Pancreas (tissue), 10 donors: Measurements from ENCODE around the gene ELOVL1. TPM values are rescaled to one million over a fixed set of nuclear protein-coding genes. Genes with fewer than 3 reads are reported as not detected.
"Not testable (repeated sequence)": the region's sequence is repeated elsewhere in the genome, so short reads cannot be mapped to it uniquely, and the experiment has no call there.

Experiments used
- ATAC-seq, 4 donors: fragments of 200-7000 bp; cut with Tn5 transposase; one replicate each; pipeline versions ENCODE4 v1.8.0 to v1.9.1; 2020; ENCODE audit warnings: mild to moderate bottlenecking in 4 of 4, moderate library complexity in 4 of 4
- DNase-seq, 6 donors: peaks; one replicate each; pipeline ENCODE4 v3.0.0-alpha.2; 2020
- FAIRE-seq: peaks from 2 replicates; lab custom pipeline; 2012; peaks lifted over from hg19 to GRCh38; lab: Jason Lieb, UNC
- H3K27ac ChIP-seq, 4 donors: fragments of 200-600 bp; sonication (generic); 1 replicate in 3 of 4; 2 replicates in 1 of 4; pipeline versions ENCODE4 v1.5.0 to v1.8.0; 2020
- H3K27me3 ChIP-seq, 4 donors: fragments of 200-600 bp; one replicate each; pipeline ENCODE4 v1.8.0; 2021
- H3K36me3 ChIP-seq, 3 donors: fragments of 200-600 bp; sonication (generic) in 1 of 3; one replicate each; pipeline versions ENCODE4 v1.5.0 to v1.8.0; 2020 to 2021
- H3K4me1 ChIP-seq, 3 donors: fragments of 200-600 bp; one replicate each; pipeline ENCODE4 v1.8.0; 2021
- H3K4me3 ChIP-seq, 4 donors: fragments of 200-600 bp; sonication (generic) in 2 of 4; one replicate each; pipeline versions ENCODE4 v1.5.0 to v1.8.0; 2020 to 2021
- H3K9me3 ChIP-seq, 4 donors: fragments of 200-600 bp; one replicate each; pipeline ENCODE4 v1.8.0; 2021
- CTCF ChIP-seq, 4 donors: fragments of 200-600 bp; sonication (generic) in 3 of 4; IDR thresholded peaks; one replicate each; pipeline versions ENCODE4 v1.5.0 to v1.8.0; 2021; ENCODE audit warnings: antibody characterized with exemption in 4 of 4
- WGBS, 2 donors: extraction: QIAGEN DNeasy Blood & Tissue Kit; methylation state at CpG; one replicate each; pipeline ENCODE4 v1.1.7; 2013; 5-methylcytosine and 5-hydroxymethylcytosine counted together
- intact Hi-C, 3 donors: fragments of 100-400 bp; cut with DNase I; formaldehyde crosslinking; loops; one replicate each; pipeline versions ENCODE4 v1.11.1 to v1.14.2; 2022
- polyA plus RNA-seq, 2 donors: library from polyadenylated mRNA; stranded (reverse); fragments of 200-250 nt; gene quantifications; one replicate each; pipeline ENCODE4 v1.2.3, GENCODE V29; 2013
- total RNA-seq, 6 donors: library from RNA; stranded (reverse); fragmentation: NEBNext Ultra II Directional in 4 of 6; extraction: Animal tissue kit (Norgen Biotek cat#: 25700) in 4 of 6; gene quantifications; one replicate each; pipeline versions ENCODE4 v1.2.1 to v1.2.4, GENCODE V29; 2021 to 2023
- donor health status: healthy with polysubstance abuse.
- donor health status: DM: no; HTN: no; CAD: no; lungs with moderate emphysema.
- donor health status: DM: no; HTN: no; CAD: no.
- donor health status: control.
- donor health status: control.
- donor health status: Bipolar disorder and iron deficiency.
- donor health status: DM: yes; HTN: yes; CAD: no.
- donor health status: DM: no; HTN: no; CAD: no.
- donor health status: DM: no; HTN: no; CAD: no.
- donor health status: DM: yes; HTN: yes; CAD: no.

Gene ELOVL1
- total and polyA plus RNA-seq, 8 donors: 22.8 to 44.9 (median 31.6) TPM

GRCh38 chr1:43376723-43377235, 9.0 kb upstream of the ELOVL1 start:
- no peak for TF ChIP-seq CTCF (IDR thresholded peaks at IDR 0.05)
- H3K4me1 ChIP-seq: peaks cover 0 to 6% (median 0%) of the 10 kb centered on the region in 3 donors
- H3K27me3 ChIP-seq: no peaks in the 10 kb centered on the region
- no peak for ATAC-seq
- H3K9me3 ChIP-seq: no peaks in the 10 kb centered on the region
- DNase-seq: no peak
- intact Hi-C loops: no loop called here
- H3K4me3 ChIP-seq: no peak overlapping the region
- FAIRE-seq: no peak
- WGBS, 2 donors: 86 to 95% methylated on average over 7 of the region's 7 CpGs
- H3K27ac ChIP-seq: no peak overlapping the region
- no peaks in the 10 kb centered on the region for H3K36me3 ChIP-seq

GRCh38 chr1:43373066-43373940, 5.5 kb upstream of the ELOVL1 start:
- WGBS, 2 donors: 40 to 44% methylated on average over 4 of the region's 4 CpGs
- H3K27ac ChIP-seq: peak overlapping the region in 1 of 4 donors; percentile 19
- no peak for FAIRE-seq
- no peak for ATAC-seq
- no peaks in the 10 kb centered on the region for H3K9me3 ChIP-seq
- peaks cover 6 to 13% (median 7%) of the 10 kb centered on the region in 3 donors for H3K4me1 ChIP-seq
- no peaks in the 10 kb centered on the region for H3K27me3 ChIP-seq
- H3K4me3 ChIP-seq: no peak overlapping the region
- no peak for DNase-seq
- H3K36me3 ChIP-seq: no peaks in the 10 kb centered on the region
- intact Hi-C loops: no loop called here
- no peak for TF ChIP-seq CTCF (IDR thresholded peaks at IDR 0.05)

GRCh38 chr1:43372172-43372571, 4.4 kb upstream of the ELOVL1 start:
- FAIRE-seq: no peak
- DNase-seq: no peak
- peaks cover 6 to 13% (median 7%) of the 10 kb centered on the region in 3 donors for H3K4me1 ChIP-seq
- H3K27ac ChIP-seq: no peak overlapping the region
- H3K27me3 ChIP-seq: no peaks in the 10 kb centered on the region
- no peak for ATAC-seq
- WGBS, 2 donors: 95 to 98% methylated on average over 5 of the region's 5 CpGs
- H3K4me3 ChIP-seq: no peak overlapping the region
- H3K9me3 ChIP-seq: no peaks in the 10 kb centered on the region
- intact Hi-C loops: no loop called here
- H3K36me3 ChIP-seq: no peaks in the 10 kb centered on the region
- TF ChIP-seq CTCF (IDR thresholded peaks at IDR 0.05): no peak

- Histone ChIP-seq H3K4me3 (no peak overlapping the region), H3K36me3 (no peaks in the 10 kb centered on the region), H3K9me3 (no peaks in the 10 kb centered on the region), H3K4me1 (peaks cover 14 to 23% (median 15%) of the 10 kb centered on the region in 3 donors), H3K27me3 (no peaks in the 10 kb centered on the region), H3K27ac (no peak overlapping the region)
- WGBS, 2 donors: 82 to 92% methylated on average over 4 of the region's 4 CpGs
- ATAC-seq: no peak
- no peak for FAIRE-seq
- DNase-seq: no peak
- TF ChIP-seq CTCF (IDR thresholded peaks at IDR 0.05): no peak
- intact Hi-C loops: no loop called here
These were observed 2.8 kb upstream of the ELOVL1 start for GRCh38 chr1:43370564-43370963.

GRCh38 chr1:43369779-43370178, 2.0 kb upstream of the ELOVL1 start:
- not testable (repeated sequence) for H3K27me3 ChIP-seq, H3K36me3 ChIP-seq, ATAC-seq, H3K9me3 ChIP-seq, DNase-seq, H3K4me3 ChIP-seq, FAIRE-seq, H3K27ac ChIP-seq
- intact Hi-C loops: loop anchor here in 2 of 3 donors (10.0 kb wide), 1 partner anchor 135 kb away; no protein-coding TSS in a partner anchor
- 96 to 97% methylated on average over 5 to 6 of the region's 6 CpGs for WGBS, 2 donors
- peaks cover 14 to 23% (median 15%) of the 10 kb centered on the region in 3 donors for H3K4me1 ChIP-seq
